Measurements from ENCODE around the gene HLA-DMA. TPM values are rescaled to one million over a fixed set of nuclear protein-coding genes. Genes with fewer than 3 reads are reported as not detected.

HLA-DMA gene
- 10 to 100 TPM; 57.9 to 60.9 TPM for total RNA-seq

DNA sequence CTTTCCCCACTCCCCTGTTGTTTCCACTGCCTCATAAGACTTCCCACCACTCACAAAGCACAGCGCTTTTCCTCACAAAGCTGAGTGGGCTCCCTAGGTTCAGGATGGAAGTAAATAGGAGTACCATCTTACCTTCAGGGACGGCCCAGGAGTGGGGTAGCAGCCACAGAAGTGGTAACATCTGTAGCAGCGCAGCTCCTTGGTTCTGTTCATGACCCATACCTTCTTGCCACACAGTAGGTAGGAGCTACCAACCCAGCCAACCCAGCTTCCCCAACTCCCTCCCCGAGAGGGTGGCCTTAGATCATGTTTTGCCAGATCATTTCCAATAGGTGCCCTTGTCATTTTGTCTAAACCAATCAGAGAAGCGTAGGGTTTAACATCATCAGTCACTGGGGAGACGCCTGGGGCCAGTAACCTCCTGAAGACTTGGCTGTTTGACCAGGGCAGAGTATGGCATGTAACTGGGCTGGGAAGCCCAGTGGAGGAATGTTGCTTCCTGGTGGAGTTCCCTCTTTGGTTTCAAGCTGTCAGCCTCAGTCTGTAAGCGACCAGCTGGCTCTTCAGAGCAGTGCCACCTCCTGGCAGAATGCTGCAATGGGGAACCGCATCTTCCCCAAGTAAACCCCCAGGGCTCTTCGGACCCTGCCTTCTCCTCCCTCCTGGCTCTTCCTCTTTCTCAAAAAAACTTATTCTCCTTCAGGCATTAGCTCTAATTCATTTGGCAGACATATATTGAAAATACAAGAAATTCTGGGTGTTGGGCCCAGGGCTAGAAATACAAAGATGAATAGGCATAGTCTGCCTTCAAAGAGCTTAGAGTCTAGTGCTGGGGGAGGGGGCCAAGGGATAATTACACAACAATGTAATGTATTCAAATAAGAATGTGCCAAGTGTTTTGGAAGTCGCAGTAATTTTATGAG lies at the start of gene HLA-DMA:
Gene HLA-DMA, minus strand, starts transcription at position 281 of the 923 bp plus-strand sequence. Its CDS starts 61 bp downstream, at position 220.
- ATAC-seq (peak; percentile 98), DNase-seq (peak; percentile 88)
- peaks cover 59% of the 10 kb centered on the region for H3K4me1 Mint-ChIP-seq
- H3K36me3 Mint-ChIP-seq: peaks cover 17% of the 10 kb centered on the region
- no peaks in the 10 kb centered on the region for H3K9me3 Mint-ChIP-seq (ENCODE audit: low read depth)
- CTCF ChIA-PET: interaction anchor here (0.7 to 10.8 kb wide), 27 partner anchors 12 to 295 kb away, joined by 3 to 249 read pairs (median 5); partner anchors contain the start of genes BRD2, HLA-DMB, PSMB9 and TAP1
- no peaks in the 10 kb centered on the region for H3K27me3 Mint-ChIP-seq
- peak within 1 kb of the TSS; percentile 86 for H3K27ac Mint-ChIP-seq
- peak within 1 kb of the TSS; percentile 79 for H3K4me3 Mint-ChIP-seq

GRCh38 chr6:33001685-33002084 lies 48.8 kb upstream of the HLA-DMA start:
- Mint-ChIP-seq H3K27ac (no peak overlapping the region), H3K9me3 (ENCODE audit: low read depth) (no peaks in the 10 kb centered on the region), H3K36me3 (peaks cover 3% of the 10 kb centered on the region), H3K27me3 (peaks cover 28% of the 10 kb centered on the region), H3K4me3 (no peak overlapping the region), H3K4me1 (peaks cover 8% of the 10 kb centered on the region)
- CTCF ChIA-PET: interaction anchor here (1.2 to 3.5 kb wide), 2 partner anchors 12 to 125 kb away, joined by 3 to 10 read pairs; no protein-coding TSS in a partner anchor
- DNase-seq (no peak), ATAC-seq (no peak)

DNA sequence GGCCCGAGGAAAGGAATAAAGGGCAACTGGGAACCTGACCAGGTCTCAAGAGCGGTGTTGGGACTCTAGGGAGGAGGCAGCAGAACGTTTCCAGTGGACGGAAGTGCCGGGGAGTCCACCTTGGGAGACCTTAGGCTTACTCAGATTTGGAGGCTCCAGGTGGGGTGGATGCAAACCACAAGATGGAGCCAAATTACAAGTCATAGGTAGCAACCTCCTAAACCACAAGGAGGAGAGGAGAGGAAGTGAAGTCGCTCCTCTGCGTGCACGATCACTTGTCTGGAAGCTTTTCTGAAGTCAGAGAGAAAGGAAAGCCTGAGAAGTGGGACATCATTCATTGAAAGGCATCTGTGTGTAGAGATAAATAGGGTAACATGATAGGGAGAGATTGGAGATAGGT lies 47.2 kb upstream of the HLA-DMA start:
- CTCF ChIA-PET: interaction anchor here (0.9 to 1.5 kb wide), 10 partner anchors 10 to 239 kb away, joined by 3 to 5 read pairs (median 3); no protein-coding TSS in a partner anchor
- no peaks in the 10 kb centered on the region for H3K9me3 Mint-ChIP-seq (ENCODE audit: low read depth)

GRCh38 chr6:32995448-32995847 lies 42.6 kb upstream of the HLA-DMA start:
- no peak for DNase-seq
- Mint-ChIP-seq H3K4me1 (peaks cover 7% of the 10 kb centered on the region), H3K27me3 (peaks cover 45% of the 10 kb centered on the region), H3K27ac (no peak overlapping the region), H3K4me3 (no peak overlapping the region), H3K36me3 (no peaks in the 10 kb centered on the region), H3K9me3 (ENCODE audit: low read depth) (no peaks in the 10 kb centered on the region)
- ATAC-seq: no peak
- CTCF ChIA-PET: interaction anchor here (1.0 to 1.1 kb wide), 2 partner anchors 10 to 61 kb away, joined by 3 to 5 read pairs; no protein-coding TSS in a partner anchor

More for the DNA sequence above, 47.2 kb upstream of the HLA-DMA start:
- DNase-seq (peak; percentile 64), ATAC-seq (peak; percentile 76)
- H3K4me3 Mint-ChIP-seq: no peak overlapping the region
- no peaks in the 10 kb centered on the region for H3K36me3 Mint-ChIP-seq
- peaks cover 41% of the 10 kb centered on the region for H3K27me3 Mint-ChIP-seq
- H3K4me1 Mint-ChIP-seq: peaks cover 8% of the 10 kb centered on the region
- no peak overlapping the region for H3K27ac Mint-ChIP-seq

DNA sequence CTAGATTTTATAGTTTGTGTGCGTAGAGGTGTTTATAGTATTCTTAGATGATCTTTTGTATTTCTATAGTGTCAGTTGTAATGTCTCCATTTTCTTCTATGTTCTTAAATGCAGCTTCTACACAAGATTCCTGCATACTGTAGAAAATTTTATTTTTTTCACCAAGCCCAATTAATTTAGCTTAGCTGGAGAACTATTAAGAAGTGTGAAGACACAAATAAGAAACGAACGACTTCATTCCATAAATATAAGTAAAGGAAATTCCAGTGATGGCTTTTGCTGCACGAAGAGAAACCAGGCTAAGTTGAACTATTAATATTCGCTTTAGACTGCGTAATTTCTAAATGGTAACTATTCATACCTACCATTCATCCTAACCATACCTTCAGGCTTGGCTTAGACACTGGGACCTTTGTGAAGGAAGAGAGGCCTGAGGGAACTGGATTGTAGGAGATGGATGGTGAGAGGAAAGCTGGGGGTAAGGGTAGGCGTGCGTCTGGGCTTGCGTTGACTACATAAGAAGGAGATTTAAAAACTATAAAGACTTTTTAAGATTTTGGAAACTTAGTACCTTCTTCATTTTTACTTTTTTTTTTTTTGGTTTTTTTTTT lies 40.6 kb upstream of the HLA-DMA start:
- H3K36me3 Mint-ChIP-seq: no peaks in the 10 kb centered on the region
- H3K27ac Mint-ChIP-seq: no peak overlapping the region
- no peaks in the 10 kb centered on the region for H3K9me3 Mint-ChIP-seq (ENCODE audit: low read depth)
- H3K27me3 Mint-ChIP-seq: peaks cover 38% of the 10 kb centered on the region
- no peak overlapping the region for H3K4me3 Mint-ChIP-seq
- H3K4me1 Mint-ChIP-seq: peaks cover 9% of the 10 kb centered on the region
- no peak for ATAC-seq
- no peak for DNase-seq
- CTCF ChIA-PET: interaction anchor here (0.7 to 1.8 kb wide), 4 partner anchors 8 to 53 kb away, joined by 3 to 5 read pairs (median 4); partner anchors contain the start of gene HLA-DMB

DNA sequence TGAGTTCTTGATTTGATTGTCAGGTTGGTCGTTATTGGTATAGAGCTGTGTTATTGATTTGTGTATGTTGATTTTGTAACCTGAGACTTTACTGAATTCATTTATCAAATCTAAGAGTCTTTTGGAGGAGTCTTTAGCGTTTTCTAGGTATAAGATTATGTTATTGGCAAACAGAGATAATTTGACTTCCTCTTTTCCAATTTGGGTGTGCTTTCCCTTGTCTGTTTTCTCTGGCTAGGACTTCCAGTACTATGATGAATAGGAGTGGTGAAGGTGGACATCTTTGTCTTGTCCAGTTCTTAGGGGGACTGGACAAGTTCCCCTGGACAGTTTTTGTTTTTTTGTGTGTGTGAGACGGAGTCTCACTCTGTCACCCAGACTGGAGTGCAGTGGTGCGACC lies 39.1 kb upstream of the HLA-DMA start:
- DNase-seq: no peak
- CTCF ChIA-PET: interaction anchor here (1.8 kb wide), 1 partner anchor 51 kb away, joined by 4 read pairs; the partner anchor contains the start of gene HLA-DMB
- Mint-ChIP-seq H3K9me3 (ENCODE audit: low read depth) (no peaks in the 10 kb centered on the region), H3K4me3 (no peak overlapping the region), H3K27ac (no peak overlapping the region), H3K4me1 (peaks cover 18% of the 10 kb centered on the region), H3K36me3 (no peaks in the 10 kb centered on the region), H3K27me3 (peaks cover 30% of the 10 kb centered on the region)
- ATAC-seq: no peak

DNA sequence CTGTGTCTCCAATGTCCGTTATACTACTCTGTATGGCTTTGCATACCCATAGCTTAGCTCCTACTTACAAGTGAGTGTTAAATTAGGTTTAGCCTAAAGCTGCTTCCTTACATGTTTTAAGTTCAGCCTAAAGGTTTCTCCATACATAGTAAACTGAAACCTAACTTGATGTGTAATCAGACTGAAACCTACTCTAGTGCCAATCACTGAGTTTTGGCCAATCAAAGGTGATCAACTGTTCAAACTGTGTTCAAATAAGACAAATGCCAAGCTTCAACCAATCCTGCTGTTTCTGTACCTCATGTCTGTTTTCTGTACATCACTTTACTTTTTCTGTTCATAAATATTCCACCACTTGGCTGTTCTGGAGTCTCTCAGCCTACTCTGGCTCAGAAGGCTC lies 36.5 kb upstream of the HLA-DMA start:
- no peaks in the 10 kb centered on the region for H3K36me3 Mint-ChIP-seq
- no peak overlapping the region for H3K27ac Mint-ChIP-seq
- peaks cover 22% of the 10 kb centered on the region for H3K4me1 Mint-ChIP-seq
- H3K27me3 Mint-ChIP-seq: peaks cover 15% of the 10 kb centered on the region
- CTCF ChIA-PET: interaction anchor here (0.8 to 12.9 kb wide), 7 partner anchors 11 to 151 kb away, joined by 3 to 194 read pairs (median 11); partner anchors contain the start of genes BRD2, HLA-DMA and TAP2
- H3K9me3 Mint-ChIP-seq (ENCODE audit: low read depth): no peaks in the 10 kb centered on the region
- DNase-seq (no peak), ATAC-seq (no peak)
- no peak overlapping the region for H3K4me3 Mint-ChIP-seq

DNA sequence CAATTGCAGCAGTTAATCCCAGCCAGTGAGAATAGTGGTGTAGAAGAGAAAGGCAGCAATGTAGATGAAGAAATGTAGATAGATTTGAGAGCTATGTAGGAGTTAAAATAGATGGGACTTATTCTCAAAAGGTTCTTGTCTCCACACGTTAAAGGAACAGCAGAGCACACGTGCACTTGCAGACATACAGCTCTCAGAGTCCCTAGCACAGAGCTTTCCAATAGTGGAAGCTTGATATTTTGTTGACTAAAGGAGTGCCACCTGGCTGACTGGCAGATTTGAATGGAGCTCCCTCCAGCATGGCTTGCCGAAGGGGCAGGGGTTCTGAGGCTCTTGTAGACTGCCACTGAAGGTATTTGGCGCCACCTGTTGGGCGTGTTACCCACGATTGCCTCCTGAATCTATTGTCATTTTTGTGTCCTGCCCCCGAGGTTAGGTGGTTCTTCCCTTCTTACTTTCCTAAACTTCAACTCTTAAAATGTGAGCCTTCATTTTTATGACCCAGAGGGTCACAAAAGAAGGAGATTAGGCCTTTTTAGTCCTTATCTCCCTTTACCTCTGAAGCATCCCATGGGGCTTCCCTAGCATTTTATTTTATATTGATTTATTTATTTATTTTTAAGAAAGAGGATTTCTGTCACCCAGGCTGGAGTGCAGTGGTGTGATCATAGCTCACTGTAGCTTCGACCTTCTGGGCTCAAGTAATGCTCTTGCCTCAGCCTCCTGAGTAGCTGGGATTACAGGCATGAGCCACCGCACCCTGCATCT lies 31.9 kb upstream of the HLA-DMA start:
- peak; percentile 75 for ATAC-seq
- DNase-seq: peak; percentile 94
- H3K4me3 Mint-ChIP-seq: no peak overlapping the region
- peaks cover 20% of the 10 kb centered on the region for H3K36me3 Mint-ChIP-seq
- peak overlapping the region; percentile 42 for H3K27ac Mint-ChIP-seq
- H3K27me3 Mint-ChIP-seq: no peaks in the 10 kb centered on the region
- CTCF ChIA-PET: interaction anchor here (0.6 to 12.9 kb wide), 54 partner anchors 8 to 264 kb away, joined by 3 to 194 read pairs (median 5); partner anchors contain the start of genes BRD2, HLA-DMA, HLA-DMB and HLA-DPA1
- peaks cover 35% of the 10 kb centered on the region for H3K4me1 Mint-ChIP-seq
- H3K9me3 Mint-ChIP-seq (ENCODE audit: low read depth): no peaks in the 10 kb centered on the region

GRCh38 chr6:32983964-32984621 lies 31.2 kb upstream of the HLA-DMA start:
- H3K27me3 Mint-ChIP-seq: no peaks in the 10 kb centered on the region
- ATAC-seq: peak; percentile 9
- peaks cover 25% of the 10 kb centered on the region for H3K36me3 Mint-ChIP-seq
- no peak for DNase-seq
- peak overlapping the region; percentile 67 for H3K27ac Mint-ChIP-seq
- no peaks in the 10 kb centered on the region for H3K9me3 Mint-ChIP-seq (ENCODE audit: low read depth)
- H3K4me3 Mint-ChIP-seq: no peak overlapping the region
- peaks cover 35% of the 10 kb centered on the region for H3K4me1 Mint-ChIP-seq
- CTCF ChIA-PET: interaction anchor here (0.6 to 12.9 kb wide), 53 partner anchors 9 to 264 kb away, joined by 3 to 194 read pairs (median 5); partner anchors contain the start of genes BRD2, HLA-DMA, HLA-DMB and HLA-DPA1

DNA sequence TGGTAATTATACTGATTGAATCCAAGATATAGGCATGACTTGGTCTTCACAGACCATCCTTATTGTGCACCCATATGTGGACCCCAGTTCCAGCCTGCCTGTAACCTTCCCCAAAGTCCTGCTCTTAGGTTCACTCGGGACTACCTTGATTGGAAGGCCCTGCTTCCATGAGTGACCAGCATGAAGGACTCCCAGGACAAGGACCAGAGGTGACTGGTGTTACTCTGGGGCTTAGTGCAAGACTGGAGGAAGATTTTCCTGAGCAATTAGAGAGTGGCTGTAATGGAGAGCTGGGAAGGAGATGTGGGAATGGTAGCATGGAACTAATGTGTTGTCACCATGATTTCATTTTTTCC lies 30.6 kb upstream of the HLA-DMA start:
- no peaks in the 10 kb centered on the region for H3K9me3 Mint-ChIP-seq (ENCODE audit: low read depth)
- CTCF ChIA-PET: interaction anchor here (1.0 to 12.9 kb wide), 17 partner anchors 12 to 265 kb away, joined by 3 to 194 read pairs (median 23); partner anchors contain the start of genes BRD2, HLA-DMA, HLA-DMB and TAP2
- peak overlapping the region; percentile 67 for H3K27ac Mint-ChIP-seq
- H3K36me3 Mint-ChIP-seq: peaks cover 31% of the 10 kb centered on the region
- ATAC-seq: no peak
- no peak for DNase-seq
- no peak overlapping the region for H3K4me3 Mint-ChIP-seq
- H3K4me1 Mint-ChIP-seq: peaks cover 40% of the 10 kb centered on the region
- H3K27me3 Mint-ChIP-seq: no peaks in the 10 kb centered on the region

- H3K4me1 Mint-ChIP-seq: peaks cover 39% of the 10 kb centered on the region
- peak overlapping the region; percentile 66 for H3K27ac Mint-ChIP-seq
- H3K36me3 Mint-ChIP-seq: peaks cover 37% of the 10 kb centered on the region
- no peak overlapping the region for H3K4me3 Mint-ChIP-seq
- ATAC-seq (no peak), DNase-seq (no peak)
- no peaks in the 10 kb centered on the region for H3K9me3 Mint-ChIP-seq (ENCODE audit: low read depth)
- CTCF ChIA-PET: interaction anchor here (1.0 to 12.9 kb wide), 14 partner anchors 12 to 145 kb away, joined by 3 to 194 read pairs (median 39); partner anchors contain the start of genes BRD2, HLA-DMA, HLA-DMB and TAP2
- no peaks in the 10 kb centered on the region for H3K27me3 Mint-ChIP-seq
Measured at GRCh38 chr6:32982702-32983492, 30.0 kb upstream of the HLA-DMA start.
